Lower lobe of right lung (tissue), 2 donors: Measurements from ENCODE around the gene SLIT3. TPM values are rescaled to one million over a fixed set of nuclear protein-coding genes. Genes with fewer than 3 reads are reported as not detected.

Experiments
- ATAC-seq, 2 donors: fragments of 200-7000 bp; cut with Tn5 transposase; one replicate each; pipeline ENCODE4 v1.9.1; 2020 to 2022; ENCODE audit warnings: mild to moderate bottlenecking in 2 of 2, moderate library complexity in 2 of 2
- DNase-seq: peaks from one replicate; pipeline ENCODE4 v3.0.0-alpha.2; 2020
- H3K27ac ChIP-seq: fragments of 200-600 bp; one replicate; pipeline ENCODE4 v1.8.0; 2022
- H3K27me3 ChIP-seq: fragments of 200-600 bp; one replicate; pipeline ENCODE4 v1.8.0; 2022; ENCODE audit warnings: low read depth
- H3K36me3 ChIP-seq: fragments of 200-600 bp; one replicate; pipeline ENCODE4 v1.8.0; 2022; ENCODE audit warnings: mild to moderate bottlenecking
- H3K4me1 ChIP-seq: fragments of 200-600 bp; one replicate; pipeline ENCODE4 v1.8.0; 2022
- H3K4me3 ChIP-seq: fragments of 200-600 bp; one replicate; pipeline ENCODE4 v1.8.0; 2022; ENCODE audit warnings: mild to moderate bottlenecking
- H3K9me3 ChIP-seq: fragments of 200-600 bp; one replicate; pipeline ENCODE4 v1.8.0; 2022
- intact Hi-C: fragments of 100-400 bp; cut with DNase I; formaldehyde crosslinking; loops from one replicate; pipeline ENCODE4 v1.11.0; 2022
- total RNA-seq: library from RNA; stranded (reverse); fragmentation: NEBNext Ultra II Directional; extraction: Animal tissue kit (Norgen Biotek cat#: 25700); gene quantifications from one replicate; pipeline ENCODE4 v1.2.1, GENCODE V29; 2021
- TF ChIP-seq, protein P1 (sequence below): fragments of 200-600 bp; IDR thresholded peaks from one replicate; pipeline ENCODE4 v1.8.0; 2022; ENCODE audit warnings: antibody characterized with exemption, mild to moderate bottlenecking
- donor health status: DM: no; HTN: yes; CAD: no; lungs with severe emphysema.

SLIT3 gene
- total RNA-seq, 1 donor from 2014 or later, result 48.6 TPM

DNA sequence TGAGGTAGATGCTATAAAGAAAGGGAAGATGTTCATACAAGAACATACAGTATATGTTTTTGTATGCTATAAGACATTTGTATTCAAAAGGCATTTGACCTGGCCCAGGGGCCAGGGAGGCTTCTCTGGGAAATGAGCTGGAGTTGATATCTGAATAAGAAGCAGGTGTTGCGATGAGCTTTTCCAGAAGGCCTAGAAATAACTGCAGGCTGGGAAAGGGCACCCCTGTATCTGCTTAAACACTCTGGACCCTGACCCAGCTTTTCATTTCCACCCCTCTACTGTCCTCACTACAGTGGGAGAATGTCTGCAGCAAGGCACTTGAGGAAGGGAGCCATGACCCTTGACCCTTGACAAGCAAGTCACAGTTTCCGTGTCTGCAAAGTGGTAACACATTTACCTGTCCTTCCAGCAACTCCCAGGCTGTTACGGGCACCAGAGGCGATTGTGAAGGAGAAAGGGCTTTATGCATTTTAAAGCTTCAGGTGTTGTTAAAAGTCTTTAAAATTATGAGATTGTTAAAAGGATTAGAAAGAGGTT is 633.6 kb downstream of the SLIT3 start:
- H3K27me3 ChIP-seq, result no peaks in the 10 kb centered on the region
- intact Hi-C loops, result no loop called here
- TF ChIP-seq, protein P1, sequence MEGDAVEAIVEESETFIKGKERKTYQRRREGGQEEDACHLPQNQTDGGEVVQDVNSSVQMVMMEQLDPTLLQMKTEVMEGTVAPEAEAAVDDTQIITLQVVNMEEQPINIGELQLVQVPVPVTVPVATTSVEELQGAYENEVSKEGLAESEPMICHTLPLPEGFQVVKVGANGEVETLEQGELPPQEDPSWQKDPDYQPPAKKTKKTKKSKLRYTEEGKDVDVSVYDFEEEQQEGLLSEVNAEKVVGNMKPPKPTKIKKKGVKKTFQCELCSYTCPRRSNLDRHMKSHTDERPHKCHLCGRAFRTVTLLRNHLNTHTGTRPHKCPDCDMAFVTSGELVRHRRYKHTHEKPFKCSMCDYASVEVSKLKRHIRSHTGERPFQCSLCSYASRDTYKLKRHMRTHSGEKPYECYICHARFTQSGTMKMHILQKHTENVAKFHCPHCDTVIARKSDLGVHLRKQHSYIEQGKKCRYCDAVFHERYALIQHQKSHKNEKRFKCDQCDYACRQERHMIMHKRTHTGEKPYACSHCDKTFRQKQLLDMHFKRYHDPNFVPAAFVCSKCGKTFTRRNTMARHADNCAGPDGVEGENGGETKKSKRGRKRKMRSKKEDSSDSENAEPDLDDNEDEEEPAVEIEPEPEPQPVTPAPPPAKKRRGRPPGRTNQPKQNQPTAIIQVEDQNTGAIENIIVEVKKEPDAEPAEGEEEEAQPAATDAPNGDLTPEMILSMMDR, result no peak

DNA sequence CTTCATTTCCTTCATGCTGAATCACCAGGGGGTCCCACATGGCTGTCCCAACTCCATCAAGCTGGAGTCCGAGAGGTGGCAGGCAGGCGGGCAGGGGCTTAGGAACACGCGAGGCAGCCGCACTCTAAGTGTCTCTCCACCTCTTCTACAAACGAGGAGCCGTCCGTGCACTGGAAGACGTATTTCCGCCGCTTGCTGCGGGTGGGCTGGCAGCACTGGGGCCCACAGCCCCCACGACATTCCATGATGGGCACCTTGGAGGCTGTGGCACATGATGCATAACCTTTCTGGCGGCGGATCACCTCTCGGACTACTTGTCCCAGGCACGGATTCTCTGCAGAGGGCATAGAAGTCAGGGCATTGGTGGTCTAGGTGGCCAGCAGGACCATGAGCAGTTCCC is 634.6 kb downstream of the SLIT3 start:
- TF ChIP-seq, protein P1, result no peak
- no peak for DNase-seq
- no peaks in the 10 kb centered on the region for H3K4me1 ChIP-seq
- H3K4me3 ChIP-seq, result no peak overlapping the region
- no peaks in the 10 kb centered on the region for H3K27me3 ChIP-seq
- H3K27ac ChIP-seq, result no peak overlapping the region
- ATAC-seq, result no peak
- H3K36me3 ChIP-seq, result no peaks in the 10 kb centered on the region
- H3K9me3 ChIP-seq, result no peaks in the 10 kb centered on the region
- intact Hi-C loops, result no loop called here

More for the DNA sequence above, 633.6 kb downstream of the SLIT3 start:
- Histone ChIP-seq H3K9me3 (no peaks in the 10 kb centered on the region), H3K4me3 (no peak overlapping the region), H3K27ac (no peak overlapping the region), H3K4me1 (no peaks in the 10 kb centered on the region), H3K36me3 (no peaks in the 10 kb centered on the region)
- DNase-seq (no peak), ATAC-seq (no peak)

DNA sequence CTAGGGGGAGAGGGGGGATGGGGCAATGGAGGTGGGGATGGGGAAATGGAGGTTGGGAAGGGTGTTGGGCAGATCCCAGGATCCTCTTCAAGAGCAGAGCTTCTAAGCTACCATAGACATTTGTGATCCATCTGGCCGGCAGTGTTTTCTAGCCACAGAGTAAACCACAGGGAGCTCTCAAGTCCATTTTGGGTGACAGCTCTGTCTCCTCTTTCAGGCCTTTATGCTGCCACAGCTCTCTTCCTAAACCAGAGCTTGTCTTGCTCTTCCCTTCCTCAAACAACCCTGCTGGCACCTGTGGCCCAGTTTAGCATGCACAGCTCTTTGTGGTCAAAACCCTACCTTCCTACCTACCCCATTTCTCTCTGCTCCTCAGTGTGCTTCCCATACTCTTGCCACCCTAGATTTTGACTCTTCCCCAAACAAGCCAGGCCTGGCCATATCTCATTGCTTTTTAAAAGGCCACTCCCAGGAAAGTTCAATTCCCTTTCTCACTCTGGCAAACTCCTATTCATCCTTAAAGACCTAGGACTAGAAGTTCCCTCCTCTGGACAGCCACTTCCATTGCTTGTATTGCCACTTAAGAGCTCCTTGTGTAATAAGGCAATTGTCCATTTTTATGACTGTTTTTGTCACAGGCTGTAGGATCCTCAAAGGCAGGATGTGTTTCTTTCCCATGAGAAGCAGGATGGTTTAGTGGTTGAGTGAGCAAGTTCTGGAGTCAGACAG is 637.5 kb downstream of the SLIT3 start:
- no peak overlapping the region for H3K4me3 ChIP-seq
- H3K36me3 ChIP-seq, result no peaks in the 10 kb centered on the region
- H3K9me3 ChIP-seq, result no peaks in the 10 kb centered on the region
- ATAC-seq, result no peak
- TF ChIP-seq, protein P1, result no peak
- DNase-seq, result no peak
- H3K27me3 ChIP-seq, result no peaks in the 10 kb centered on the region
- no peaks in the 10 kb centered on the region for H3K4me1 ChIP-seq
- no peak overlapping the region for H3K27ac ChIP-seq
- intact Hi-C loops, result no loop called here

DNA sequence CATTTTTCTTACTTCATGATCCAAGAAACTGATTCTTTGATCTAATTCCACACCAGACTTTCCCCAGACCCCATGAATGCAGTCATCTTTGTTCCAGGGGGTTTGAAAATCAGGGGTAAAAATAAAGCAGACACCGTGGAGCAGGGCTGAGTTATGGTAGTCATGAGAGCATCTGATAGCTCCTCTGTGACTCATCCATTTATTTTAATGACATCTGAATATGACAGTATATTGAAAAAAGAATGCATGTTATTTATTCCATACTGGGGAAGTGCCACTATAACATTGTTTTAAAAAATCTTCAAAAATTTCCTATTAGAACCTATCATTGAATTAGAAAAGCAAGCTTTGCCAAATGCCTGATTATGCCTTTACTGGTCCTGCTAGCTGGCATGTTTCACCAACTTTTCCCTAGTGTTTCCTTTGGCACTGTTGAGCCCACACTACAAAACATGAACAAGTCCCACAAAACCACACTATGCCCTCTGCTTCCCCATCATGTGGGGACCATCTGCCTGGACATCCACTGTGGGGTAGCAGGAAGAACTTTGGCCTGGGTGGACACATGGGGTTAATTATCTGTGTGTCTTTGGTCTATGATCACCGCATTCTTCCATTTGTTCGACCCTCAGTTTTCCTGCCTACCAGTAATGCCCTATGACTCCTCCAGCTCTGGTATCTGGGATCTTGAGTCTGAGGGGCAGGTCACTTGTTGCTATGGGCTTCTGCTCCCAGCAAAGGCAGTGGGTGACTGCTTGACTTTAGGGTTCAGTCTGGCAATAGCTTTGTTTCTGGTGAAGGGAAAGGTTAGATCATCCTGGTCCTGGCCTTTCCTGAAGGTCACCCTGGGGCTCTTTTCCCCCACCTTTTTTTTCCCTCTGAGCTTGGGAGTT is 639.1 kb downstream of the SLIT3 start:
- H3K36me3 ChIP-seq, result no peaks in the 10 kb centered on the region
- DNase-seq, result no peak
- TF ChIP-seq, protein P1, result no peak
- H3K4me1 ChIP-seq, result no peaks in the 10 kb centered on the region
- H3K4me3 ChIP-seq, result no peak overlapping the region
- no peak overlapping the region for H3K27ac ChIP-seq
- no peak for ATAC-seq
- intact Hi-C loops, result no loop called here
- no peaks in the 10 kb centered on the region for H3K9me3 ChIP-seq
- no peaks in the 10 kb centered on the region for H3K27me3 ChIP-seq

DNA sequence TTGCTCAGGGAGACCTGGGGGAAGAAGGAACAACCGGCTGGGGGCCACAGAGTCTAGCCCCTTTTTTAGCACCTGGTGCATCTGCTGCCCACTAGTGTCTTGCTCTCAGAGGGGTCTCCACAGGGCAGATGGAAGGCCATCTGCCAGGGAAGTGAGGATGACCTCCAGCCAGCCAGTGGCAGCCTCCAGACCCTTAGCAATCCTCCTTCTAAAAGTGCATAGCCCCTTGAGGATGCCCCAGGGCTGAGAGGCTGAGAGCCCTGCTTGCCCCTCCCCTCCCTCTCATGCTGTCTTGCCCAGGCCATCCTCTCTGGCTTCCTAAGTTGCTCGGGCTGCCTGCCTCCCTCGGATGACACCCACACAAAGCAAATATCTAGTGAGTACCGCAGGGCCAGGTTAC is 640.2 kb downstream of the SLIT3 start:
- intact Hi-C loops, result no loop called here
- H3K4me1 ChIP-seq, result no peaks in the 10 kb centered on the region
- TF ChIP-seq, protein P1, result no peak

More for the DNA sequence above, 640.2 kb downstream of the SLIT3 start:
- no peaks in the 10 kb centered on the region for H3K27me3 ChIP-seq
- no peak overlapping the region for H3K27ac ChIP-seq
- H3K4me3 ChIP-seq, result no peak overlapping the region
- no peak for ATAC-seq
- no peaks in the 10 kb centered on the region for H3K9me3 ChIP-seq
- no peaks in the 10 kb centered on the region for H3K36me3 ChIP-seq
- DNase-seq, result no peak
